BJ (cell line): ENCODE results near the gene TMEM30B. TPM values are rescaled to one million over a fixed set of nuclear protein-coding genes. Genes with fewer than 3 reads are reported as not detected.

ENCODE experiments used
- CTCF ChIA-PET: fragments of 350-600 bp; formaldehyde crosslinking; extraction: SDS; loops from one replicate; lab custom pipeline; 2021; ENCODE audit warnings: antibody characterized with exemption, inconsistent platforms; lab: Yijun Ruan, JAX
- POLR2A ChIA-PET: fragments of 300-600 bp; sonication (Branson Sonifier 250); formaldehyde crosslinking; extraction: SDS; loops from one replicate; lab custom pipeline; 2021; ENCODE audit warnings: antibody characterized with exemption; lab: Charles Lee
- DNase-seq: peaks from one replicate; pipeline ENCODE4 v3.0.0-alpha.2; 2011; ENCODE audit warnings: low read depth
- H3K27me3 ChIP-seq: 2 replicates; pipeline ENCODE4 v1.6.0; 2011; ENCODE audit warnings: low read length; ENCODE audit not compliant: control insufficient read depth, insufficient read depth
- H3K36me3 ChIP-seq: 2 replicates; pipeline ENCODE4 v1.5.1; 2011; ENCODE audit warnings: low read length; ENCODE audit not compliant: control insufficient read depth, insufficient read depth
- H3K4me3 ChIP-seq: 2 replicates; pipeline ENCODE4 v1.5.1; 2011; ENCODE audit warnings: low read depth, mild to moderate bottlenecking, control low read depth, low read length
- polyA plus RNA-seq: library from polyadenylated mRNA; depleted of rRNA; stranded (reverse); fragments of >200 nt; gene quantifications from 2 replicates; pipeline ENCODE4 v1.2.3, GENCODE V29; 2011
- TF ChIP-seq, protein P1 (sequence below): IDR thresholded peaks from 2 replicates; pipeline ENCODE4 v1.5.1; 2011; ENCODE audit warnings: low read depth, mild to moderate bottlenecking, control low read depth, inconsistent platforms, low read length, moderate library complexity; ENCODE audit not compliant: insufficient read depth

Gene TMEM30B
- polyA plus RNA-seq, 1 experiment: 0.32 TPM

- TF ChIP-seq, protein P1, sequence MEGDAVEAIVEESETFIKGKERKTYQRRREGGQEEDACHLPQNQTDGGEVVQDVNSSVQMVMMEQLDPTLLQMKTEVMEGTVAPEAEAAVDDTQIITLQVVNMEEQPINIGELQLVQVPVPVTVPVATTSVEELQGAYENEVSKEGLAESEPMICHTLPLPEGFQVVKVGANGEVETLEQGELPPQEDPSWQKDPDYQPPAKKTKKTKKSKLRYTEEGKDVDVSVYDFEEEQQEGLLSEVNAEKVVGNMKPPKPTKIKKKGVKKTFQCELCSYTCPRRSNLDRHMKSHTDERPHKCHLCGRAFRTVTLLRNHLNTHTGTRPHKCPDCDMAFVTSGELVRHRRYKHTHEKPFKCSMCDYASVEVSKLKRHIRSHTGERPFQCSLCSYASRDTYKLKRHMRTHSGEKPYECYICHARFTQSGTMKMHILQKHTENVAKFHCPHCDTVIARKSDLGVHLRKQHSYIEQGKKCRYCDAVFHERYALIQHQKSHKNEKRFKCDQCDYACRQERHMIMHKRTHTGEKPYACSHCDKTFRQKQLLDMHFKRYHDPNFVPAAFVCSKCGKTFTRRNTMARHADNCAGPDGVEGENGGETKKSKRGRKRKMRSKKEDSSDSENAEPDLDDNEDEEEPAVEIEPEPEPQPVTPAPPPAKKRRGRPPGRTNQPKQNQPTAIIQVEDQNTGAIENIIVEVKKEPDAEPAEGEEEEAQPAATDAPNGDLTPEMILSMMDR: no peak
- ChIA-PET CTCF (interaction anchor here (0.7 to 1.0 kb wide), 3 partner anchors 111 to 907 kb away, joined by 3 to 4 read pairs (median 3); no protein-coding TSS in a partner anchor), POLR2A (no interaction called here)
- no peak for DNase-seq
- Histone ChIP-seq H3K4me3 (no peak overlapping the region), H3K27me3 (no peaks in the 10 kb centered on the region), H3K36me3 (no peaks in the 10 kb centered on the region)
Measured at GRCh38 chr14:61256826-61257468, 24.2 kb downstream of the TMEM30B start.

- H3K27me3 ChIP-seq: no peaks in the 10 kb centered on the region
- DNase-seq: no peak
- H3K36me3 ChIP-seq: no peaks in the 10 kb centered on the region
- TF ChIP-seq, protein P1: no peak
- H3K4me3 ChIP-seq: no peak overlapping the region
- ChIA-PET CTCF (no interaction called here), POLR2A (no interaction called here)
Measured at GRCh38 chr14:61255968-61256367, 25.2 kb downstream of the TMEM30B start.

DNA sequence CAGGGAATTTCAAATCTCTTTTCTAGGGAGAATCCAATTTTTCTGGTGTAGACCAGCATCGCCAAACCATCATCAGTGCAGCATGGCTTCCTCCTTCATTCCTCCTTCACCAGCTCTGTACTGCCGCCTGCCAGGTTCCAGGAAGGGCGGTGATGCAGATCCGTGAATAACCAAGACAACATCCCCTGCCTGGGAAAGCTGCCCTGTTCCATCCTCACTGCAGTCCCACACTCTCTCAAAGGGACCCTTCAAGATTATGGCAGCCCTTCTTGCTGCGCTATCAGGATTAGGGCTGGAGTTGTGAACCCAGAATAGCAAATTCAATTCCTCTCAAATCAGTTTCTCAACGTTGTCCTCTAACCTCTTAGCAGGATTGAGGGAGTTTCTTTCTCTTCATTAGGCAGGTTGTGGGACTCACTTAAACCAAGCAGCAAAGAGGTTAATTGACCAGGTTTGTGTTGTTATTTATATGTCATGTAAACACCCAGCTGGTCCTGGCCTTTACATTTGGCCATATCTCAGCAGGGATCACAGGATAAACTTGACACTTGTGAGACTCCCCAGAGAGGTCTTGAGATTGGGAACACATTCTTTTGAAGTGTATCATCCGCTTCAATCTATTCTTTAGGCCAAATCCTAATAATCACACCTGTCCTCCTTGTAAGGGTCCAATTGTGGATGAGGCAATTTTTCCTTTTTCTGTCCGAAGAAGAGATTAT, 26.2 kb downstream of the TMEM30B start:
- no peak for DNase-seq
- no peak overlapping the region for H3K4me3 ChIP-seq
- ChIA-PET POLR2A (interaction anchor here (0.6 kb wide), 2 partner anchors 68 to 690 kb away, joined by 3 to 8 read pairs; no protein-coding TSS in a partner anchor), CTCF (interaction anchor here (0.6 to 3.7 kb wide), 2 partner anchors 597 to 630 kb away, joined by 3 to 26 read pairs; no protein-coding TSS in a partner anchor)
- H3K27me3 ChIP-seq: no peaks in the 10 kb centered on the region
- TF ChIP-seq, protein P1: no peak
- no peaks in the 10 kb centered on the region for H3K36me3 ChIP-seq

DNA sequence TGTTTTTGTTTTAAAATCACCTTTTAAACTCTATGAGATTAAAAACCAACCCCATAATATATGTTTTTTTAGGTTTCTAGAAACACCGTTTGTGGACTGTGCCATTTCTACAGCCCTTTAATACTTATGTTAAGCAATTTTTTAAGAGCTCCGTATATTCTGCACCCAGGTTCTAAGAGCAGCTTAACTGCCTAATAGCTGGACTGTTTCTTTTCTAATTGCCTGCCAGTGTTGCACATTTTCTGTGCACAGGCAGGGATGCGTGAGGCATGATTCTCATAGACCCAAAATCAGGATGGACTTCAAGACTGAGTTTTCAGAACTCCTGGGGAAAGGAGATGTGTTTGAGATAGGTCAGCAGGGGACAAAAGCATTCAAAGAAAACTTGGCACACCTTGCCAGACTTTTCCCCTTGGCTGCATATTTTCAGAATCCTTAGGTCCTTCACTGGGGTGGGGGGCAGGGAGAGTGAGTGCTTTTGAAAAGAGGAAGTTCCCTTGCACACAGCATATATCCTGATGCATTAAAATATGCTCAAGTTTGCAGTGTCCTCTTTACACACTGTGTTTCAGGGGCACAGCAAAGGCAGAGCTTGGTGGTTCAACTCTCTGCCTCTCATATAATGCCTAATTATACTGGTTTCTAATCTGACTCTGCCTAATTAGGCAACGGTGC, 27.9 kb downstream of the TMEM30B start:
- POLR2A ChIA-PET: no interaction called here
- no peaks in the 10 kb centered on the region for H3K36me3 ChIP-seq
- CTCF ChIA-PET: interaction anchor here (0.6 to 3.7 kb wide), 20 partner anchors 8 to 653 kb away, joined by 3 to 26 read pairs (median 3); no protein-coding TSS in a partner anchor
- TF ChIP-seq, protein P1: no peak
- H3K27me3 ChIP-seq: no peaks in the 10 kb centered on the region
- H3K4me3 ChIP-seq: no peak overlapping the region
- DNase-seq: no peak
